DMS53 treated with DMSO at 0.1 percent for 48 hours (cell line): Measurements from ENCODE around the gene IPO9.

ENCODE experiments used
- DNase-seq: peaks from one replicate; lab custom pipeline; 2025; ENCODE audit not compliant: unreplicated experiment; lab: John Stamatoyannopoulos, UW

The IPO9 gene

GRCh38 chr1:201902198-201902597 is 73.2 kb downstream of the IPO9 start:
- DNase-seq, result no peak

GRCh38 chr1:201903135-201903534 is 74.2 kb downstream of the IPO9 start:
- DNase-seq, result no peak

GRCh38 chr1:201904579-201904978 is 75.6 kb downstream of the IPO9 start:
- no peak for DNase-seq

- DNase-seq, result no peak
Observed at GRCh38 chr1:201905234-201905890, 76.4 kb downstream of the IPO9 start.

- no peak for DNase-seq
Observed at GRCh38 chr1:201906336-201906735, 77.4 kb downstream of the IPO9 start.

- DNase-seq, result no peak
Observed at GRCh38 chr1:201907621-201908020, 78.7 kb downstream of the IPO9 start.

- DNase-seq, result no peak
Observed at GRCh38 chr1:201911826-201912571, 83.0 kb downstream of the IPO9 start.

GRCh38 chr1:201912832-201913231 is 83.9 kb downstream of the IPO9 start:
- DNase-seq, result no peak

- DNase-seq, result no peak
Observed at GRCh38 chr1:201914456-201915235, 85.7 kb downstream of the IPO9 start.

- DNase-seq, result no peak
Observed at GRCh38 chr1:201916649-201917249, 87.8 kb downstream of the IPO9 start.

GRCh38 chr1:201917362-201918033 is 88.5 kb downstream of the IPO9 start:
- DNase-seq, result no peak

GRCh38 chr1:201918343-201918742 is 89.4 kb downstream of the IPO9 start:
- no peak for DNase-seq

- DNase-seq, result no peak
Observed at GRCh38 chr1:201921952-201922558, 93.1 kb downstream of the IPO9 start.

- no peak for DNase-seq
Observed at GRCh38 chr1:201925301-201925567, 96.3 kb downstream of the IPO9 start.

GRCh38 chr1:201925981-201926645 is 97.2 kb downstream of the IPO9 start:
- DNase-seq, result no peak

- DNase-seq, result no peak
Observed at GRCh38 chr1:201928266-201928665, 99.3 kb downstream of the IPO9 start.

- DNase-seq, result no peak
Observed at GRCh38 chr1:201930137-201930536, 101.2 kb downstream of the IPO9 start.

- no peak for DNase-seq
Observed at GRCh38 chr1:201930803-201931202, 101.8 kb downstream of the IPO9 start.
